Neural crest cell (in vitro differentiated cells): ENCODE data around the gene WDR18. TPM values are rescaled to one million over a fixed set of nuclear protein-coding genes. Genes with fewer than 3 reads are reported as not detected.
A peak's percentile ranks its signal among the peaks of the same experiment; 100 is the strongest.

Source experiments
- DNase-seq: peaks from one replicate; pipeline ENCODE4 v3.0.0; 2021; ENCODE audit warnings: low read depth, mixed read lengths, low spot score
- H3K27ac Mint-ChIP-seq: one replicate; pipeline ENCODE4 v1.8.0; 2021; ENCODE audit warnings: mild to moderate bottlenecking, mixed read lengths; ENCODE audit not compliant: unreplicated experiment
- H3K27me3 Mint-ChIP-seq: 2 replicates; pipeline ENCODE4 v1.8.0; 2021; ENCODE audit warnings: low read depth, mild to moderate bottlenecking, mixed read lengths
- H3K36me3 Mint-ChIP-seq: 2 replicates; pipeline ENCODE4 v1.8.0; 2021; ENCODE audit warnings: low read depth, mild to moderate bottlenecking, mixed read lengths
- H3K4me1 Mint-ChIP-seq: 2 replicates; pipeline ENCODE4 v1.8.0; 2021; ENCODE audit warnings: mixed read lengths
- H3K4me3 Mint-ChIP-seq: one replicate; pipeline ENCODE4 v1.8.0; 2021; ENCODE audit warnings: mild to moderate bottlenecking, mixed read lengths
- H3K9me3 Mint-ChIP-seq: 2 replicates; pipeline ENCODE4 v1.8.0; 2021; ENCODE audit warnings: mixed read lengths
- CTCF ChIP-seq: fragments of 200-600 bp; sonication (generic); conservative IDR thresholded peaks from 2 replicates; pipeline ENCODE4 v1.5.0; 2021; ENCODE audit warnings: antibody characterized with exemption, mild to moderate bottlenecking
- total RNA-seq: library from RNA; stranded (reverse); gene quantifications from 2 replicates; pipeline ENCODE4 v1.2.1, GENCODE V29; 2021

The WDR18 gene
- total RNA-seq, 1 donor from 2014 or later = 65.2 TPM

DNA sequence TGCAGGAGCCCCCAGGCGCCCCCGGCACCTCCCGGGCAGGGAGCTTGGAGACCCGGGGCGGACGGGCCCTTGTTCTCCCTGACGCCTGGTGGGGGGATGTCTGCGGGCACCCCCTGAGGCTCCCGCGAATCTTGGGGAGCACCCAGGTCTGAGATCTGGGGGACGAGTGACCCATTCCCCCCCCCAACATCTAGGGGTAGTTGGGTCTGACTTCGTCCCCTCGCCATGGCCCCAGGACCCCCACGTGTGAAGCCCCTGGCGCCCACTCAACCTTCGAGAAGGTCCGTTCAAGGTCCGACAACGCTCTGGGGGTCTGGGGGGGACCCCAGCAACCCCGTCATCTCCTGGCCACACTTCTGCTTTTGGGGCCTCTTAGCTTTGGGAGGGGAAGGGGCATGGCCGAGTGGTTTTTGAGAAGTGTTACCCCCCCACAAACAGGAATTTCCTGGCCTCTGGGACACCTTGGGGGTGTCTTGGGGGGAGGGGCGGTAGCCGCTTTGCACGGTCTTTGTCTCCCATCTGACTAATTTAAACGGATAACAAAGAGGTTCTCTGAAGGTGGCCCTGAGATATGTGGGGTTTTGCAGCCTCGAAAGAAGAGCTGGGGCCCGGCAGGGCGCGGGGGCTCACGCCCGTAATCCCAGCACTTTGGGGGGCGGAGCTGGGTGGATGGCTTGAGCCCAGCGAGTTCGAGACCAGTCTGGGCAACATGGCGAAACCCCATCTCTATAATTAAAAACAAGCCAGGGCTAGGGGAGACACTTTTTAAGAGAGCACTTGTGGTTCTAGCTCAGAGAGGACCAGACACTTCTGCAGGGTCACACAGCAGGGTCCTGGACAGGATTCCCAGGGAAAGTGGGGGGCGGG, 42.9 kb downstream of the WDR18 start:
- no peak for DNase-seq
- Mint-ChIP-seq H3K36me3 (no peaks in the 10 kb centered on the region), H3K27me3 (no peaks in the 10 kb centered on the region), H3K4me3 (peak overlapping the region; percentile 92), H3K4me1 (peaks cover 9% of the 10 kb centered on the region), H3K9me3 (no peaks in the 10 kb centered on the region), H3K27ac (peak overlapping the region; percentile 83)
- TF ChIP-seq CTCF = no peak

GRCh38 chr19:1027650-1028061, 43.5 kb downstream of the WDR18 start:
- H3K9me3 Mint-ChIP-seq = no peaks in the 10 kb centered on the region
- peaks cover 4% of the 10 kb centered on the region for H3K36me3 Mint-ChIP-seq
- H3K4me3 Mint-ChIP-seq = peak overlapping the region; percentile 72
- no peak for TF ChIP-seq CTCF
- H3K27ac Mint-ChIP-seq = peak overlapping the region; percentile 35
- DNase-seq = no peak
- H3K27me3 Mint-ChIP-seq = no peaks in the 10 kb centered on the region
- H3K4me1 Mint-ChIP-seq = peaks cover 9% of the 10 kb centered on the region

DNA sequence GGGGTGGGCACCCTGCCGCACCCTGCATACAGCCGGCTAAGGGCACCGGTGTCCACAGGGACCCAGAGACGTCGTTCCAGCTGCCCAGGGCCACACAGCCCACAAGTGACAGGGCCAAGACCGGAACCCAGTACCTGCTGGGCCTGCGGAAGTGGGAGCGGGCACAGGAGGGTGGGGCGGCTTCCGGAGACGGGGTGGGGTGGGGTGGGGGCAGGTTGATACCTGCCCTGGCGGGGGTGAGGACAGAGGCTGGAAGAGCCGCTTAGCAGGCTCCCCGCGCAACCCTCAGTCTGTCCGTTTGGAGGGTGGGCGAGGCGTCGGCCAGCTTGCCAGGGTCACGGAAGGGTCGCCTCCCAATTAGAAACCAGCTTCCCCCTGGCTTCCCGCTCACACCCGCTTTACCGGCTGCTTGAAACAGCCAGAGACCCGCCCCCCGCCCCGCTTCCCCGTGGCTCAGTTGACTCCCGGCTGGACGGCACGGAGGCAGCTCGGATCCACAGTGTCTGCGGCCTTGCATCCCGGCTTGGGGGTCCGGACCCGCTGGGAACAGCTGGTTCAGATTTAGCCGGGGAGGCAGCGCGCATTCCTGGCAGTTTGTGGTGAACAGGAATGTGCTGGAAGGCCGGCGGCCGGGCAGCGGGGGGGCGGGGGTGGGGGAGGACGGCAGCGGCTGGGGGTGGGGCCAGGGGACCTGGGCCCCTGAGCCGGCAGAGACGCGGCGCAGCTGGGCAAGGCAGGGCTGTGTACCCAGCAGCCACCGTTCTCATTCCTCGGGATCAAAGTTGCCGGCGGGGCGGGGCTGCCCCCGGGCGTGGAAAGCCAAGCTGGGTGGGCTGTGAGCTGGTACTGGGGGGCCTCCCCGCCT, 44.1 kb downstream of the WDR18 start:
- Mint-ChIP-seq H3K27me3 (no peaks in the 10 kb centered on the region), H3K27ac (peak overlapping the region; percentile 35), H3K9me3 (no peaks in the 10 kb centered on the region)

DNA sequence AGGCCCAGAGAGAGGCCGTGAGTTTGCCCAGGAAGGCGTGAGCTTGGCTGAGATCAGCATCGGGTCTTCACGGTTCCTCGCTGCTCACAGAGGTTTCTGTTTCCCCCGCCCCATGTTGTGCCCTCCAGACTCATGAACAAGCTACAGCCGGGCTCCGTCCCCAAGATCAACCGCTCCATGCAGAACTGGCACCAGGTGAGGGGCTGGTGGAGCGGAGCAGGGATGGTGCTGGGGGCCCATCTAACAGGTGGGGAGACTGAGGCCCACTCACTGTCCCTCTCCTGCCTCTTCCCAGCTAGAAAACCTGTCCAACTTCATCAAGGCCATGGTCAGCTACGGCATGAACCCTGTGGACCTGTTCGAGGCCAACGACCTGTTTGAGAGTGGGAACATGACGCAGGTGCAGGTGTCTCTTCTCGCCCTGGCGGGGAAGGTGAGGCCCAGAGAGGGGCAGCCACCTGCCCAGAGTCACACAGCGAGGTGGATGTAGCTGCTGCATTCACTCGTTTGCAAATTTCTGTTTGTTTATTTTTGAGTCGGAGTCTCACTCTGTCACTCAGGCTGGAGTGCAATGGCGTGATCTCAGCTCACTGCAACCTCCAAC, 48.2 kb downstream of the WDR18 start:
- H3K36me3 Mint-ChIP-seq = peaks cover 4% of the 10 kb centered on the region
- no peak for DNase-seq
- H3K9me3 Mint-ChIP-seq = no peaks in the 10 kb centered on the region
- no peak overlapping the region for H3K4me3 Mint-ChIP-seq
- peaks cover under 1% of the 10 kb centered on the region for H3K4me1 Mint-ChIP-seq
- H3K27ac Mint-ChIP-seq = no peak overlapping the region
- no peaks in the 10 kb centered on the region for H3K27me3 Mint-ChIP-seq
- no peak for TF ChIP-seq CTCF

More for the DNA sequence above, 44.1 kb downstream of the WDR18 start:
- Mint-ChIP-seq H3K36me3 (peaks cover 4% of the 10 kb centered on the region), H3K4me3 (peak overlapping the region; percentile 72), H3K4me1 (peaks cover 9% of the 10 kb centered on the region)
- DNase-seq = no peak
- TF ChIP-seq CTCF = no peak

- Mint-ChIP-seq H3K27ac (no peak overlapping the region), H3K4me1 (peaks cover 24% of the 10 kb centered on the region), H3K36me3 (peaks cover 7% of the 10 kb centered on the region), H3K27me3 (no peaks in the 10 kb centered on the region), H3K9me3 (no peaks in the 10 kb centered on the region), H3K4me3 (no peak overlapping the region)
- no peak for TF ChIP-seq CTCF
- no peak for DNase-seq
These were observed 52.0 kb downstream of the WDR18 start for GRCh38 chr19:1035998-1036621.
